ENCODE measurements around the gene RACK1. TPM values are rescaled to one million over a fixed set of nuclear protein-coding genes. Genes with fewer than 3 reads are reported as not detected.
A peak's percentile ranks its signal among the peaks of the same experiment; 100 is the strongest.

The RACK1 gene
- polyA plus RNA-seq, 2 of the 4 experiments (the other 2 are of a cell fraction), result 2,590 to 3,139 TPM

DNA sequence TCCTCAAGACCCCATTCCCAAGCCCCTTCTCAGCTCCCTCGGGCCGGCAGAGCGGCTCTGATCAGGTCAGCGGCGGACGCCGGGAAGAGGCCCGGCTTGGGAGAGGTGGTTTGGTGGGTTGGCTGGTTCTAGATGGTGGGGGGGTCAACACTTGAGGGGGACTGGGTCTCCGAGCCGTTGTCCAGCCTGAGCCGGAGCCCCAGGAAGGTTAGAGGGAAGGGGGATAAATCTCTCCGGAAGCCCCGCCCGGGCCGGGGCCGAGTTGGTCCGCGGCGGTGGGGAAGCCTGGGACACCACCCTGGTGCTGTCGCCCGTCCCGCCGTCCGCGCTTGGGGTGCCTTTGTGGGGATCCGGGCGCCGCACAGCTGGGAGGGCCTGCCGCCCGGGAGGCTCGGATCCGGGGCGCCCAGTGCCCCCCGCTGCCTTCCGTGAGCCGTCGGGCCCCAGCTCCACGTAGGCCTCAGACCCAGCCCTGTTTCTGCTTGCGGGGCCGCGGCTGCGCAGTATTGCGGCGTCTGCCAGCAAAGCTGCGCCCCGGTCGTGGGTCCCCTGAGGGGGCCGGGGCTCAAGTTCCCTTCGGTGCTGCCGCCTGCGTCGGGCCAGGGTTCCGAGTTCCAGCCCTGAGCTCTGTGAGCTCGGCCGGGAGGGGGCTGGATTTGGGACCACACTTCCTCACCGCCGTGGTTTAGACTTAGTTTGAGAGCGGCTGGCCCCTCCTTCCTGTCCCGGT, 17.8 kb upstream of the RACK1 start:
- peak; percentile 48 to 83 for DNase-seq (ENCODE audit: low read depth in 1 of 2, low spot score in 1 of 2)
- FAIRE-seq, result no peak
- peak overlapping the region; percentile 94 for H3K4me3 ChIP-seq
- H3K4me2 ChIP-seq, result peak overlapping the region; percentile 98
- POLR2A ChIA-PET, result interaction anchor here (0.7 to 3.2 kb wide), 8 partner anchors 10 to 77 kb away, joined by 3 to 21 read pairs (median 5); partner anchors contain the start of genes RACK1 and TRIM41
- peak overlapping the region; percentile 98 to 99 for H3K27ac ChIP-seq
- H3K4me1 ChIP-seq, result peaks cover 18% of the 10 kb centered on the region
- CTCF ChIA-PET, result interaction anchor here (0.8 kb wide), 1 partner anchor 10 kb away, joined by 3 read pairs; no protein-coding TSS in a partner anchor
- TF ChIP-seq JUN (IDR thresholded peaks at IDR 0.05), result peak; percentile 36 to 76; a peak in 3 of 5 replicates
- TF ChIP-seq HOXA7 (CRISPR knock-in tag; IDR thresholded peaks at IDR 0.05), result peak; percentile 57; the same call in 1 of the 2 replicates
- no peak for TF ChIP-seq CEBPB (IDR thresholded peaks at IDR 0.05)
- TF ChIP-seq, protein P1, sequence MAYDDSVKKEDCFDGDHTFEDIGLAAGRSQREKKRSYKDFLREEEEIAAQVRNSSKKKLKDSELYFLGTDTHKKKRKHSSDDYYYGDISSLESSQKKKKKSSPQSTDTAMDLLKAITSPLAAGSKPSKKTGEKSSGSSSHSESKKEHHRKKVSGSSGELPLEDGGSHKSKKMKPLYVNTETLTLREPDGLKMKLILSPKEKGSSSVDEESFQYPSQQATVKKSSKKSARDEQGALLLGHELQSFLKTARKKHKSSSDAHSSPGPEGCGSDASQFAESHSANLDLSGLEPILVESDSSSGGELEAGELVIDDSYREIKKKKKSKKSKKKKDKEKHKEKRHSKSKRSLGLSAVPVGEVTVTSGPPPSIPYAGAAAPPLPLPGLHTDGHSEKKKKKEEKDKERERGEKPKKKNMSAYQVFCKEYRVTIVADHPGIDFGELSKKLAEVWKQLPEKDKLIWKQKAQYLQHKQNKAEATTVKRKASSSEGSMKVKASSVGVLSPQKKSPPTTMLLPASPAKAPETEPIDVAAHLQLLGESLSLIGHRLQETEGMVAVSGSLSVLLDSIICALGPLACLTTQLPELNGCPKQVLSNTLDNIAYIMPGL (CRISPR knock-in tag; IDR thresholded peaks at IDR 0.05; ENCODE audit: borderline replicate concordance), result peak; percentile 66
- no peak for TF ChIP-seq KDM1A (IDR thresholded peaks at IDR 0.05; ENCODE audit: low read depth)
- peak; percentile 67 for TF ChIP-seq POLR2A (IDR thresholded peaks at IDR 0.05; ENCODE audit: low read length)
- TF ChIP-seq HOXB5 (CRISPR knock-in tag; IDR thresholded peaks at IDR 0.05), result peak; percentile 48; the same call in 1 of the 2 replicates
- peak; percentile 98 for TF ChIP-seq PHF8 (IDR thresholded peaks at IDR 0.05; ENCODE audit: borderline replicate concordance, low read depth)
- WGBS (ENCODE audit: missing lambda C conversion rate), result 0% methylated on average over 25 of the region's 59 CpGs
- H3K9me3 ChIP-seq, result no peaks in the 10 kb centered on the region
- ATAC-seq, result peak; percentile 82 to 85

DNA sequence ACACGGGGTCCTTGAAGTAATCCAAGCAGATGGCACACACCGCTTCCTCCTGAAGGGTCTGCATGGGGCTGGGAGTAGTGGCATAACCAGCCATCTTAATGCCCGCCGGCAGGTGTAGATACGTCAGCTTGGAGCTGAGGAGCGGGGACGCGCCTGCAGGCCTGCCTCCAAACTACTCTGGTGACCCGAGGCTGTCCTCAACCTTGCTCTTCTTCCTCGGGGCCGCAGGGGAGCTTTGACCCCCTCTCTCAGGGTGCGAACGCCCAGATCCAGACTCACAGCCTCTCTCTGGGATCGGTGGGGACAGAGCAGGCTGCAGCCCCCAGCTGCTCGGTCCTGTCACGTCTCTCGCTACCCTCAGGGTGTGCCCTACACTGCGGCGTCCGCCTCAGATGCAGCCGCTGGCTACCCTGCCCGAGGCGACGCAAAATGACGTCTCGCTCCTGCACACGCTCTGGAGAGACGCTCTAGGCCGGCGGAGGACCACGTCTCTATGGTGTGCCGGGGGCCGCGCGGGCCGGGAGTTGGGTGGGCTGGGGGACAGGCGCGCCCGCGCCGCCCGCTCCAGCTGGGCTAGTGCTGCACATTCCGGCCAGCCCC, 17.1 kb upstream of the RACK1 start, which contains the start of gene TRIM52:
TRIM52 (minus strand) TSS at position 424 of the 600 bp plus-strand sequence; CDS start at position 94, 330 bp downstream.
- Histone ChIP-seq H3K27ac (peak within 1 kb of the TSS; percentile 98 to 99), H3K4me2 (peak within 1 kb of the TSS; percentile 98), H3K4me1 (peaks cover 18% of the 10 kb centered on the region), H3K9me3 (no peaks in the 10 kb centered on the region), H3K4me3 (peak within 1 kb of the TSS; percentile 94)
- under 1% methylated on average over 28 of the region's 43 CpGs for WGBS (ENCODE audit: missing lambda C conversion rate)
- FAIRE-seq (no peak), ATAC-seq (peak; percentile 85 to 92), DNase-seq (ENCODE audit: low read depth in 1 of 2, low spot score in 1 of 2) (peak; percentile 68 to 93)
- CTCF ChIA-PET, result interaction anchor here (0.8 to 1.9 kb wide), 2 partner anchors 9 to 10 kb away, joined by 3 to 5 read pairs; no protein-coding TSS in a partner anchor
- POLR2A ChIA-PET, result interaction anchor here (0.9 to 3.2 kb wide), 5 partner anchors 9 to 38 kb away, joined by 3 to 21 read pairs (median 13); partner anchors contain the start of genes RACK1 and TRIM41
- TF ChIP-seq PHF8 (IDR thresholded peaks at IDR 0.05; ENCODE audit: borderline replicate concordance, low read depth) (no peak), CEBPB (IDR thresholded peaks at IDR 0.05) (no peak), FOXS1 (CRISPR knock-in tag; IDR thresholded peaks at IDR 0.05) (no peak), ZNF302 (CRISPR knock-in tag; IDR thresholded peaks at IDR 0.05) (no peak), FOSL2 (IDR thresholded peaks at IDR 0.05) (no peak), FOSL2 (CRISPR knock-in tag; IDR thresholded peaks at IDR 0.05) (0 out of 2 replicates have a peak, but pooled peaks have one; percentile 21), CBX8 (IDR thresholded peaks at IDR 0.05) (no peak), NR3C1 (IDR thresholded peaks at IDR 0.05) (no peak), EP300 (IDR thresholded peaks at IDR 0.05) (no peak), BHLHE40 (IDR thresholded peaks at IDR 0.05; ENCODE audit: low read depth, low read length) (no peak), ZSCAN20 (CRISPR knock-in tag; IDR thresholded peaks at IDR 0.05) (no peak), RNF2 (IDR thresholded peaks at IDR 0.05; ENCODE audit: borderline replicate concordance, low read depth) (no peak), NFE2L2 (conservative IDR thresholded peaks at IDR 0.05; ENCODE audit: low read length) (no peak), KDM5A (IDR thresholded peaks at IDR 0.05) (peak; percentile 63; the same call in 1 of the 2 replicates), HEYL (CRISPR knock-in tag; IDR thresholded peaks at IDR 0.05) (no peak), CBX2 (IDR thresholded peaks at IDR 0.05; ENCODE audit: borderline replicate concordance, low read depth) (no peak), CHD4 (IDR thresholded peaks at IDR 0.05; ENCODE audit: borderline replicate concordance) (no peak)
- TF ChIP-seq, protein P2, sequence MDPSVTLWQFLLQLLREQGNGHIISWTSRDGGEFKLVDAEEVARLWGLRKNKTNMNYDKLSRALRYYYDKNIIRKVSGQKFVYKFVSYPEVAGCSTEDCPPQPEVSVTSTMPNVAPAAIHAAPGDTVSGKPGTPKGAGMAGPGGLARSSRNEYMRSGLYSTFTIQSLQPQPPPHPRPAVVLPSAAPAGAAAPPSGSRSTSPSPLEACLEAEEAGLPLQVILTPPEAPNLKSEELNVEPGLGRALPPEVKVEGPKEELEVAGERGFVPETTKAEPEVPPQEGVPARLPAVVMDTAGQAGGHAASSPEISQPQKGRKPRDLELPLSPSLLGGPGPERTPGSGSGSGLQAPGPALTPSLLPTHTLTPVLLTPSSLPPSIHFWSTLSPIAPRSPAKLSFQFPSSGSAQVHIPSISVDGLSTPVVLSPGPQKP (IDR thresholded peaks at IDR 0.05; ENCODE audit: low read depth, low read length), result no peak
- TF ChIP-seq, protein P3, sequence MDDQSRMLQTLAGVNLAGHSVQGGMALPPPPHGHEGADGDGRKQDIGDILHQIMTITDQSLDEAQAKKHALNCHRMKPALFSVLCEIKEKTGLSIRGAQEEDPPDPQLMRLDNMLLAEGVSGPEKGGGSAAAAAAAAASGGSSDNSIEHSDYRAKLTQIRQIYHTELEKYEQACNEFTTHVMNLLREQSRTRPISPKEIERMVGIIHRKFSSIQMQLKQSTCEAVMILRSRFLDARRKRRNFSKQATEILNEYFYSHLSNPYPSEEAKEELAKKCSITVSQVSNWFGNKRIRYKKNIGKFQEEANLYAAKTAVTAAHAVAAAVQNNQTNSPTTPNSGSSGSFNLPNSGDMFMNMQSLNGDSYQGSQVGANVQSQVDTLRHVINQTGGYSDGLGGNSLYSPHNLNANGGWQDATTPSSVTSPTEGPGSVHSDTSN (IDR thresholded peaks at IDR 0.05), result no peak
- TF ChIP-seq, protein P4, sequence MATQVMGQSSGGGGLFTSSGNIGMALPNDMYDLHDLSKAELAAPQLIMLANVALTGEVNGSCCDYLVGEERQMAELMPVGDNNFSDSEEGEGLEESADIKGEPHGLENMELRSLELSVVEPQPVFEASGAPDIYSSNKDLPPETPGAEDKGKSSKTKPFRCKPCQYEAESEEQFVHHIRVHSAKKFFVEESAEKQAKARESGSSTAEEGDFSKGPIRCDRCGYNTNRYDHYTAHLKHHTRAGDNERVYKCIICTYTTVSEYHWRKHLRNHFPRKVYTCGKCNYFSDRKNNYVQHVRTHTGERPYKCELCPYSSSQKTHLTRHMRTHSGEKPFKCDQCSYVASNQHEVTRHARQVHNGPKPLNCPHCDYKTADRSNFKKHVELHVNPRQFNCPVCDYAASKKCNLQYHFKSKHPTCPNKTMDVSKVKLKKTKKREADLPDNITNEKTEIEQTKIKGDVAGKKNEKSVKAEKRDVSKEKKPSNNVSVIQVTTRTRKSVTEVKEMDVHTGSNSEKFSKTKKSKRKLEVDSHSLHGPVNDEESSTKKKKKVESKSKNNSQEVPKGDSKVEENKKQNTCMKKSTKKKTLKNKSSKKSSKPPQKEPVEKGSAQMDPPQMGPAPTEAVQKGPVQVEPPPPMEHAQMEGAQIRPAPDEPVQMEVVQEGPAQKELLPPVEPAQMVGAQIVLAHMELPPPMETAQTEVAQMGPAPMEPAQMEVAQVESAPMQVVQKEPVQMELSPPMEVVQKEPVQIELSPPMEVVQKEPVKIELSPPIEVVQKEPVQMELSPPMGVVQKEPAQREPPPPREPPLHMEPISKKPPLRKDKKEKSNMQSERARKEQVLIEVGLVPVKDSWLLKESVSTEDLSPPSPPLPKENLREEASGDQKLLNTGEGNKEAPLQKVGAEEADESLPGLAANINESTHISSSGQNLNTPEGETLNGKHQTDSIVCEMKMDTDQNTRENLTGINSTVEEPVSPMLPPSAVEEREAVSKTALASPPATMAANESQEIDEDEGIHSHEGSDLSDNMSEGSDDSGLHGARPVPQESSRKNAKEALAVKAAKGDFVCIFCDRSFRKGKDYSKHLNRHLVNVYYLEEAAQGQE (IDR thresholded peaks at IDR 0.05), result no peak
- TF ChIP-seq, protein P5, sequence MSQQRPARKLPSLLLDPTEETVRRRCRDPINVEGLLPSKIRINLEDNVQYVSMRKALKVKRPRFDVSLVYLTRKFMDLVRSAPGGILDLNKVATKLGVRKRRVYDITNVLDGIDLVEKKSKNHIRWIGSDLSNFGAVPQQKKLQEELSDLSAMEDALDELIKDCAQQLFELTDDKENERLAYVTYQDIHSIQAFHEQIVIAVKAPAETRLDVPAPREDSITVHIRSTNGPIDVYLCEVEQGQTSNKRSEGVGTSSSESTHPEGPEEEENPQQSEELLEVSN (IDR thresholded peaks at IDR 0.05; ENCODE audit: borderline replicate concordance, low read depth), result no peak
- TF ChIP-seq, protein P6, sequence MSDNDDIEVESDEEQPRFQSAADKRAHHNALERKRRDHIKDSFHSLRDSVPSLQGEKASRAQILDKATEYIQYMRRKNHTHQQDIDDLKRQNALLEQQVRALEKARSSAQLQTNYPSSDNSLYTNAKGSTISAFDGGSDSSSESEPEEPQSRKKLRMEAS (IDR thresholded peaks at IDR 0.05), result peak; percentile 91

All from A549 (cell line).